ENCODE results near the gene C3orf70. TPM values are rescaled to one million over a fixed set of nuclear protein-coding genes. Genes with fewer than 3 reads are reported as not detected.
"Not testable (repeated sequence)": the region's sequence is repeated elsewhere in the genome, so short reads cannot be mapped to it uniquely, and the experiment has no call there.

The C3orf70 gene
- total RNA-seq, 1 donor from 2014 or later = 6.5 TPM

GRCh38 chr3:185151101-185151963 lies 1.5 kb downstream of the C3orf70 start:
- DNase-seq = no peak

- DNase-seq = no peak
These were observed 2.3 kb downstream of the C3orf70 start for GRCh38 chr3:185150561-185150960.

- DNase-seq = no peak
These were observed 3.3 kb downstream of the C3orf70 start for GRCh38 chr3:185149591-185149990.

GRCh38 chr3:185145511-185145910 lies 7.3 kb downstream of the C3orf70 start:
- no peak for DNase-seq

GRCh38 chr3:185144784-185145183 lies 8.1 kb downstream of the C3orf70 start:
- no peak for DNase-seq

GRCh38 chr3:185137821-185138220 lies 15.0 kb downstream of the C3orf70 start:
- DNase-seq = no peak

- DNase-seq = no peak
These were observed 18.4 kb downstream of the C3orf70 start for GRCh38 chr3:185134509-185134908.

GRCh38 chr3:185131602-185132256 lies 21.1 kb downstream of the C3orf70 start:
- DNase-seq = no peak

- no peak for DNase-seq
These were observed 23.8 kb downstream of the C3orf70 start for GRCh38 chr3:185129083-185129482.

- no peak for DNase-seq
These were observed 26.7 kb downstream of the C3orf70 start for GRCh38 chr3:185126201-185126600.

- no peak for DNase-seq
These were observed 32.7 kb downstream of the C3orf70 start for GRCh38 chr3:185120126-185120525.

- DNase-seq = no peak
These were observed 37.5 kb downstream of the C3orf70 start for GRCh38 chr3:185115371-185115770.

GRCh38 chr3:185114756-185115155 lies 38.1 kb downstream of the C3orf70 start:
- no peak for DNase-seq

- no peak for DNase-seq
These were observed 40.7 kb downstream of the C3orf70 start for GRCh38 chr3:185112186-185112585.

- not testable (repeated sequence) for DNase-seq
These were observed 43.8 kb downstream of the C3orf70 start for GRCh38 chr3:185109012-185109411.

GRCh38 chr3:185106256-185106890 lies 46.5 kb downstream of the C3orf70 start:
- DNase-seq = not testable (repeated sequence)

GRCh38 chr3:185103359-185104127 lies 49.3 kb downstream of the C3orf70 start:
- no peak for DNase-seq

- no peak for DNase-seq
These were observed 58.2 kb downstream of the C3orf70 start for GRCh38 chr3:185094697-185095096.

- DNase-seq = no peak
These were observed 59.7 kb downstream of the C3orf70 start for GRCh38 chr3:185093116-185093515.

- DNase-seq = no peak
These were observed 62.0 kb downstream of the C3orf70 start for GRCh38 chr3:185090811-185091210.

GRCh38 chr3:185089751-185090150 lies 63.1 kb downstream of the C3orf70 start:
- no peak for DNase-seq

- DNase-seq = no peak
These were observed 63.5 kb downstream of the C3orf70 start for GRCh38 chr3:185089343-185089742.

All from skin of body (tissue), 2 donors.